Effector memory CD4-positive, alpha-beta T cell (primary cell): ENCODE data around the gene SMYD1.
"Not testable (repeated sequence)": the region's sequence is repeated elsewhere in the genome, so short reads cannot be mapped to it uniquely, and the experiment has no call there.

ENCODE experiments used
- DNase-seq, 3 donors: peaks; one replicate each; pipeline ENCODE4 v3.0.0-alpha.2; 2020
- H3K27ac ChIP-seq: 2 replicates; pipeline ENCODE4 v1.7.0; 2013; ENCODE audit warnings: mild to moderate bottlenecking, low read length, moderate library complexity; ENCODE audit not compliant: insufficient read depth, poor library complexity, severe bottlenecking
- H3K27me3 ChIP-seq: replicated peaks from 2 replicates; pipeline ENCODE4 v1.7.0; 2013; ENCODE audit warnings: mild to moderate bottlenecking, low read length; ENCODE audit not compliant: insufficient read depth, control insufficient read depth, poor library complexity, severe bottlenecking
- H3K36me3 ChIP-seq: 2 replicates; pipeline ENCODE4 v1.7.0; 2013; ENCODE audit warnings: mild to moderate bottlenecking, low read length, moderate library complexity; ENCODE audit not compliant: control insufficient read depth, insufficient read depth
- H3K4me1 ChIP-seq: 2 replicates; pipeline ENCODE4 v1.7.0; 2013; ENCODE audit warnings: low read length, mild to moderate bottlenecking; ENCODE audit not compliant: control insufficient read depth, insufficient read depth, poor library complexity, severe bottlenecking
- H3K4me3 ChIP-seq: 2 replicates; pipeline ENCODE4 v1.7.0; 2013; ENCODE audit warnings: low read length, low read depth, mild to moderate bottlenecking; ENCODE audit not compliant: insufficient read depth, poor library complexity, severe bottlenecking
- H3K9me3 ChIP-seq: 2 replicates; pipeline ENCODE4 v1.7.0; 2013; ENCODE audit warnings: mild to moderate bottlenecking, low read length, moderate library complexity; ENCODE audit not compliant: control insufficient read depth

SMYD1 gene

GRCh38 chr2:88036606-88037005, 31.0 kb upstream of the SMYD1 start:
- DNase-seq = no peak
- Histone ChIP-seq H3K4me3 (no peak overlapping the region), H3K36me3 (peaks cover 15% of the 10 kb centered on the region), H3K27ac (no peak overlapping the region), H3K9me3 (no peaks in the 10 kb centered on the region), H3K4me1 (no peaks in the 10 kb centered on the region), H3K27me3 (no peaks in the 10 kb centered on the region)

- no peak overlapping the region for H3K4me3 ChIP-seq
- no peaks in the 10 kb centered on the region for H3K27me3 ChIP-seq
- no peak for DNase-seq
- H3K27ac ChIP-seq = no peak overlapping the region
- no peaks in the 10 kb centered on the region for H3K4me1 ChIP-seq
- H3K9me3 ChIP-seq = no peaks in the 10 kb centered on the region
- peaks cover 8% of the 10 kb centered on the region for H3K36me3 ChIP-seq
Observed at GRCh38 chr2:88038263-88039105, 29.1 kb upstream of the SMYD1 start.

GRCh38 chr2:88042476-88042875, 25.1 kb upstream of the SMYD1 start:
- H3K27me3 ChIP-seq = no peaks in the 10 kb centered on the region
- H3K27ac ChIP-seq = no peak overlapping the region
- no peaks in the 10 kb centered on the region for H3K4me1 ChIP-seq
- no peak overlapping the region for H3K4me3 ChIP-seq
- no peaks in the 10 kb centered on the region for H3K9me3 ChIP-seq
- DNase-seq = no peak
- H3K36me3 ChIP-seq = no peaks in the 10 kb centered on the region

- DNase-seq, H3K36me3 ChIP-seq, H3K27me3 ChIP-seq, H3K27ac ChIP-seq, H3K9me3 ChIP-seq, H3K4me3 ChIP-seq, H3K4me1 ChIP-seq: not testable (repeated sequence)
Observed at GRCh38 chr2:88045561-88045960, 22.1 kb upstream of the SMYD1 start.

GRCh38 chr2:88048541-88048940, 19.1 kb upstream of the SMYD1 start:
- no peaks in the 10 kb centered on the region for H3K27me3 ChIP-seq
- H3K9me3 ChIP-seq = no peaks in the 10 kb centered on the region
- H3K4me1 ChIP-seq = no peaks in the 10 kb centered on the region
- H3K4me3 ChIP-seq = no peak overlapping the region
- no peaks in the 10 kb centered on the region for H3K36me3 ChIP-seq
- no peak for DNase-seq
- no peak overlapping the region for H3K27ac ChIP-seq

GRCh38 chr2:88049622-88050021, 18.0 kb upstream of the SMYD1 start:
- Histone ChIP-seq H3K9me3 (no peaks in the 10 kb centered on the region), H3K27me3 (no peaks in the 10 kb centered on the region), H3K4me1 (peaks cover 9% of the 10 kb centered on the region), H3K27ac (no peak overlapping the region), H3K36me3 (no peaks in the 10 kb centered on the region), H3K4me3 (no peak overlapping the region)
- no peak for DNase-seq

GRCh38 chr2:88051792-88052191, 15.8 kb upstream of the SMYD1 start:
- Histone ChIP-seq H3K27ac (no peak overlapping the region), H3K27me3 (no peaks in the 10 kb centered on the region), H3K36me3 (no peaks in the 10 kb centered on the region), H3K9me3 (no peaks in the 10 kb centered on the region), H3K4me1 (peaks cover 9% of the 10 kb centered on the region), H3K4me3 (no peak overlapping the region)
- DNase-seq = no peak

- Histone ChIP-seq H3K4me3 (no peak overlapping the region), H3K27ac (no peak overlapping the region), H3K27me3 (no peaks in the 10 kb centered on the region), H3K36me3 (no peaks in the 10 kb centered on the region), H3K4me1 (peaks cover 9% of the 10 kb centered on the region), H3K9me3 (no peaks in the 10 kb centered on the region)
- DNase-seq = no peak
Observed at GRCh38 chr2:88053296-88053695, 14.3 kb upstream of the SMYD1 start.

GRCh38 chr2:88053934-88054781, 13.5 kb upstream of the SMYD1 start:
- Histone ChIP-seq H3K9me3 (no peaks in the 10 kb centered on the region), H3K27ac (peak overlapping the region; percentile 92)
- DNase-seq = no peak

GRCh38 chr2:88054782-88055370, 12.7 kb upstream of the SMYD1 start:
- H3K9me3 ChIP-seq = no peaks in the 10 kb centered on the region
- peak overlapping the region; percentile 84 for H3K4me3 ChIP-seq
- no peak for DNase-seq
- no peaks in the 10 kb centered on the region for H3K27me3 ChIP-seq
- peaks cover 9% of the 10 kb centered on the region for H3K4me1 ChIP-seq
- H3K36me3 ChIP-seq = no peaks in the 10 kb centered on the region
- H3K27ac ChIP-seq = peak overlapping the region; percentile 92

More at GRCh38 chr2:88053934-88054781, 13.5 kb upstream of the SMYD1 start:
- Histone ChIP-seq H3K4me1 (peaks cover 9% of the 10 kb centered on the region), H3K36me3 (no peaks in the 10 kb centered on the region), H3K27me3 (no peaks in the 10 kb centered on the region), H3K4me3 (peak overlapping the region; percentile 84)
